OCI-M2 (cell line): ENCODE measurements around the gene TMEM200C.

Experiments
- DNase-seq: peaks from one replicate; lab custom pipeline; 2025; ENCODE audit not compliant: unreplicated experiment; lab: John Stamatoyannopoulos, UW

The TMEM200C gene

DNA sequence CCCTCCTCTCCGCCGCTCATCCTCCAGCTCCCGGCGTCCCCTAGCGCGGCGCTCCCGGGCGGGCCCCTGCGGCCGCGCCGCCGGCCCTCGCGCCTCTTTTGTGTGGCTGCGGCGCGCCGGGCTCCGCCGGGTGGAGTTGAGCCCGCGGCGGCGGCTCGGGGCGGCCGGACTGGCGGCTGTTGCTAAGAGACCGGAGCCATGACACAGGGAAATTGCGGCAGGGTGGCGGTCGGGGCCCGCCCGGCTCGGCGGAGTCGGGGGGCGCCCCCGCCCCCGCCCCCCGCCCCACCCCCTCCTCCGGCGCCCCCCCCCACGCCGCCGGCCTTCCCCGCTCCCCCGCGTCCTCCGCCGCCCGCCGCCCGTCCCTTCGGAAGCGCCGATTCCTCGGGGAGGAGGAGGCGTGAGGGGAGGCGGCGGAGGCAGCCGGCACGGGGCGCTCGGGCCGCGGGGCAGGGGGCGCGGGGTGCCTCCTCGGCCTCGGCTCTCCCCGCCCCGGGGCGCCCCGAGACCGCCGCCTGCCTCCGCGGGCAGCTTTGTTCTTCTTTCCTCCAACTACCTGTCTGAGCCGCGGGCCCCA is at the start of gene TMEM200C:
Gene TMEM200C (minus strand): TSS at position 224 of the 577 bp plus-strand sequence. CDS start 3,459 bp downstream, outside the sequence.
- no peak for DNase-seq

DNA sequence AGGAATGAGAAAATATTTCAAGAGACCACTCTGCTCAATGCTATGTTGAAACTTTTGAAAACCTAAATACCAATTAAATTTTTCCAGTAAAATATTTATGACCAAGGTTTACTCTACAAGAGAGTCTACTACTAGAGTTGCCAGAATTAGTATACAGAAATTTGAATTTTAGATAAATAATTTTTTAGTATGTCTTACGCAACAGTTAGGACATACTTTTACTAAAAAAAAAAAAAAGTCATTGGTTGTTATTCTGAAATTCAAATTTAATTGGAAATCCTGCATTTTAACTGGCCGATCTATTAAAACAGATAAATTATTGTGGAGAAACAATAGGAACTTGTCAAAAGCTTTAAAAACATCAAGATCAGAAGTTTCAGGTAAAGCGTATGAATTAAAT is 49.1 kb upstream of the TMEM200C start:
- DNase-seq, result no peak

DNA sequence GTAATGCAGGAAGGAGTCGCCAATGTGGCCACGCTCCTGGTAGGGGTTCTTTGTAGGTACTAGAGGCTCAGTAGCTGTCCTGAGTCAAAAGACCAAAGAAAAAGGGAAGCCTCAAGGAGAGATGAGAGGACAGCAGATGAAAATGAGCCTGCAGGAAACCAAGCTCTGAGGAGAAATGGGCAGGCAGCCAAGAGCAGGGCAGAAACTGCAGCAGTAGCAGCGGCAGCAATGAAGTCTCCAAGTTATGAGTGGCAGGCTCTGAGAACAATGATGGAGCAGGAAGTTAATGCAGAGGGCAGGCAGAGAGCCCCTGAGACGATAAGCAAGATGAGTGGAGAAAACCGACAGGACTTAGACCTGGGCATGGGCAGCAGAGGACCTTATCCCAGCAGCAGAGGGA is 48.2 kb upstream of the TMEM200C start:
- no peak for DNase-seq

DNA sequence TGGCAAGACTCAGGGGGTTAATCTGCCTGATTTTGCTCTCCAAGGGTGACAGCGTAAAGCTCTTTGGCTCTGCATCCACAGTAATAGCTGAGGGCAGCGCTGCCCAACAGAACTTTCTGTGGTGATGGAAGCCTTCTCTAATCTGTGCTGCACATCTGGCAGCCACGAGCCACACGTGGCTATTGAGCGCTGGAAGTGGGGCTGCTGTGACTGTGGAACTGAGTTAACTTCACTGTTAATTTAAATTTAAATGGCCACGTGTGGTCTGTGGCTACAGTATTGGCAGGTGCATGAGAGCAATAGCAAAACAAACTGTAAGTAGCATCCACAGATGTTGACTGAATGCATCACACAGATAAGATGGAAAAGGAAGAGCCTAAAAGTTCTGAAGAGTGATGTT is 47.3 kb upstream of the TMEM200C start:
- DNase-seq, result no peak

DNA sequence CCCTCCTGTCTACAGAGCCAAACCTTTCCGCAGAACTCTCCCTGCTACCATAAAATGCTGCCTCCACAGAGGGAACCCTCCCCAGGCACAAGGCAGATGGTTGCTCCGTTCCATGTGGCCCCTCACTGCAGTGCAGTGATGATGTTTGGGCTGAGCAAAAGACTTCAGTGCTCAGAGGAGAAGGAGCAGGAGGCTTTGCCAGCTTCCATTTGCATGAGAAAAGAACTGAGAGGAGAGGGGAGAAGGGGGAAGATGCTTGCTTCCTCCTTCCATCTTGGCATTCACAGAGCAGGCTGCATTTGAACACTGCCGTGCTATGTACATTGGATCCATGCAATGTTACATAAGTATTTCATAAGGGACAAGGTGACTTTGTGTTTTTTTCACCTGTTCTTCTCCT is 46.6 kb upstream of the TMEM200C start:
- no peak for DNase-seq

DNA sequence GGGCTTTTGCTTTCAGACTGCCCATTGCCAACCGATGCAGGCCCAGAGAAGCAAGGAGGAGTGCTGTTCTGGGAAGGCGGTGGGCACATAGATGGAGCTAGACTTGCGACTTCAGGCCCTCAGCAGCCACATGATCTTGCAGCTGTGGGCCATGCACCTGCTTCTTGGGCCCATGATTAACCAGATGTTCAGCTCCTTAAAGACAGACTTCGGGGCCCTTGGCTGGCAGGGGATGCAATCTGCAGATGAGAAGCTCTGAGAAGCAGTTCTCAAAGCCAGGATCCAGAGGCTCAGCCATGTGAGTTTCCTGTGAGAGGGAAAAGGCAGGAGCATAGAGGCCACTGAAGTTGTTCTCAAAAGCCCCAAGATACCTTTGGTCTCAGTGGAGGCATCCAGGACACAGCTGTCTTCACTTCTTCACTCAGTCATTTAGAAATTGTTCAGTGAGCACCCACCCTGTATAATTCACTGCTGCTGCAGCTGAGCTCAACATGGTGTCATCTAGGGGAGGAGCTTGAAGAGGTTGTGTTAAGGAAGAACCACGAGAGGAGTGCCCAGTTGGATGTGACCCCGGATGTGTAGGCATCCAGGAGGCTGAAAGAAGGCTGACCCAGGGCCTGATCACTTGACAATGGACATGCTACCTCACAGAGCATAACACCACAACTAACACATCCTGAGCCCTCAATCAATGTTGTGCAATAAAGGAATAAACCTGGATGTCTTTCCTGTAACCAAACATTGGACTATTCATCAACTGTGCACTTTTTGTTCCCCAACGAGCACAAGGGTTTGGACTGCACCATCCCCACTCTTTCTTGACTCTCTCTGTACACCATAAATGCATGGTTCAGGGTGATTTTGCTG is 44.7 kb upstream of the TMEM200C start:
- no peak for DNase-seq

DNA sequence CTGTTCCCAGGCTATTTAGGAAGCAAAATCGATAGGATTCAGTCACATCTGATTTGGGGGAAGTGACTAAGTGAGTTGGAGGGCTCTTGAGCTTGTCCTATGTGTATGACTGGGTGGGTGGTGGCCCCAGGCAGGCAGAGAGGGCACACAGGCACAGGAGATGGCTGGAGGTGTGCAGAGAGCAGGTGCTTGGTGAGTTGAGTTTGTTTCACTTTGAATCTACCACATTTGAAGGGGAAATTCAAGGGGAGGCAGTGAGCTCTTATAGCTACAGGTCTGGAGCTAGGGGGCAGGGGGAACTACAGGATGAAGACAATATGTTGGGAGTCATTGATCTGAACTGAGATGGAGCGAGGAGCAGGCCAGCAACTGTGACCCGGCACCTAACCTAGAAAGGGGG is 42.5 kb upstream of the TMEM200C start:
- no peak for DNase-seq

DNA sequence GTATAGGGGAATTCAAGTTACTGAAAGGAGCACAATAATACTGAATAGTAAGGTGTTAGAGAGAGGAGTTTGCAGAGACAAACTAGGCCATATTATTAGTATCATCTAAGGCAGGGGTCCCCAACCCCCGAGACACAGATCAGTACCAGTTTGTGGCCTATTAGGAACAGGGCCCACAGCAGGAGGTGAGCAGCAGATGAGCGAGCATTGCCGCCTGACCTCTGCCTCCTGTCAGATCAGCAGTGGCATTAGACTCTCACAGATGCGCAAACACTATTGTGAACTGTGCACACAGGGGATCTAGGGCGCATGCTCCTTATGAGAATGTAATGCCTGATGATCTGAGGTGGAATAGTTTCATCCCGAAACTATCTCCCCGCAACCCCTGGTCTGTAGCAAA is 41.8 kb upstream of the TMEM200C start:
- DNase-seq, result no peak

DNA sequence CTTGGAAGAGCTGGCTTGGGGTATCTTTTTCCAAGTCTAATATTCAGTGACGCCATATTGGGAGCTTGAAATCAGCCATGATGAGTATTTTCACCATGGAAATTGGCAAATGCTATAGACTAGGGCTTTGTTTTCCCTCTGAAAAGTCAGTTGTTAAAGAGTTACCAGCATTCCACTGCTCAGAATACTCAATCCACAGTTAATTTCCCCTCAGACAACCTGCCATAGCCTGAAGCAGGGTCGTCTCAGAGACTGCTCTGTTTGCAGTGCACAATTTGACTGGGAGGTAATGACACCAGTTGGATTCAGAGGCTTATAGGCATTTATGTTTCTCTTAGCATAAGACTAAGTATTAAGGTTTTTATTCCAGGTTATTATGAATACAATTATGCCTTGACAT is 35.5 kb upstream of the TMEM200C start:
- DNase-seq, result no peak

DNA sequence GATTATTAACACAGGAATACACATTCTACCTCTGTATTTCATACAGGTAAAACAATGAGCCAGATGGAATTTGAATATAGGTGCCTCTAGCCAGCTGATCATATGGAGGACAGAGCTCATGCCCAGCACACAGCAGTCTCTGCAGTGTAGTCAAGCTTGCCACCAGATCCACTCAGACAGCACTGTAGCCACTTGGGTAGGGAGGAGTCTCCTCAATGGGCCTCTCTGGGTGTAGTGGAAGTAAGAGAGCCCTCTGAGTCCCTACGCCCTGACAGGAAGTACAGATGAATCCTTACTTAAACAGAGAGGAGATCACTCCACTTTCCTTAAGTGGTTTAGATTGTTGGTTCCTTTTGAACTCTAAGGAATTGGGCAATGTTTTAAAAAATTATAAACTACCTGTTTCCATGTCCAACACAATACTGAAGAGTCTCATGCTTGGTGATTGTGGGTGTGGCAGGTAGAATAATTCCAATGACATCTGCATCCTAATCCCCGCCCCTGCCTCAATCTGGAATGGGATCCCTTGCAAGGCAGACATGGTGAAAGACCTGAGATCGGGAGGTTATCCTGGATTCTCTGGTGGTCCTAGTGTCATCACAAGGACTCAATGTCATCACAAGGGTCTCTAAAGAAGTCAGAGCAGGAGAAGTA is 23.0 kb upstream of the TMEM200C start:
- DNase-seq, result no peak

DNA sequence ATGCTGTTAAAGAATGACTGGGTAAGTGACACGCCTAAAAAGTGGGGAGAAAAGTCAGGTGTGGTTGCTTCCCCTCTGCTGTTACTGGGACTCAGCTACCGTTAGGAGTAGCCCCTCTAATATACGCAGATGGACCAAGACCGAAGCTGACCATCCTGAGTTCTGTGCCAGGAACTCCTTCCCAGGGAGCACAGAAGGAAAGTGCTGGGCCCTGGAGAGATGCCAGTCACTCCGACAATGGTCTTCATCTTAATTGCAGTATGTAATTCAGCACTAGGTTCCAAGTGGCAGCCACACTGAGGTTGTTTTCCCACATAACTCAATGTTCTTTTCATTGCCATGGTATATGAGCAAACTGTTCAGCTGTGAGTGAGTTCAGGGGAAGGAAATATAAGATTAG is 19.6 kb upstream of the TMEM200C start:
- no peak for DNase-seq

DNA sequence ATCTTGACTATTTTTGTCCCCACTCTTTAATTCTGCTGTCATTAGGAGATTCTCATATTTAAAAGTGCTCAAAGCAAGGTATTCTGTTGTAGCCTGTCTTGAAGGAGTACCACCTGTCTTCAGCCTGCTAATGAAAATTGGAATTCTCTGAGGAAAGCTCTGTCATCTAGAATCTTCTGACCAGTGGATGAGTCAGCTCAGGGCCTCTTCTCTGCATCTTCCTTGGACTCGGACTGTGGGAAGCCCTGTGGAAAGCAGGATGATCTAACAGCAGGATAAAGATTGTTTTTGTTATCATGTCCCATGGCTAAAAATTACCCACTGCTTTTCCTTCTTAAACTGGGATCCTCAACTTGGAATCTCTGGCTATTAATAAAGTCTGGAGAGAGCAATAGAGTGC is 18.7 kb upstream of the TMEM200C start:
- no peak for DNase-seq

DNA sequence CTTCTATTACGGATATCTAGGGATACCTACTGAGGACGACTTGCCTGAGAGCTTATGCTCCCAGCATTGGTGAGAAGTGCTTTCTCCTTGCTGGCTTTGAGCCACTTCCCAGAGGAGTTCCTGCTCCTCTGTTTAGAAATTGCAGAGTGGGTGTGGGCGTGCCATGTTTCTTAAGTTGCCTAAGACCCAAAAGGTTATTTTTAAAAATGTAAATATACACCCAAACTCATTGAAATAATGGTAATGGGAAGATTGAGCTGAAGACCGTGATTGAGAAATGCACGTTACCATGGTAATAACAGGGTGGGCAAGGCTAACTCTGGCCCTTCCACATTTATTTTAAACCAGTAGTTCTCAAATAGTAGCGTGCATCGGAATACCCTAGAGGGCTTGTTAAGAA is 17.2 kb upstream of the TMEM200C start:
- DNase-seq, result no peak

DNA sequence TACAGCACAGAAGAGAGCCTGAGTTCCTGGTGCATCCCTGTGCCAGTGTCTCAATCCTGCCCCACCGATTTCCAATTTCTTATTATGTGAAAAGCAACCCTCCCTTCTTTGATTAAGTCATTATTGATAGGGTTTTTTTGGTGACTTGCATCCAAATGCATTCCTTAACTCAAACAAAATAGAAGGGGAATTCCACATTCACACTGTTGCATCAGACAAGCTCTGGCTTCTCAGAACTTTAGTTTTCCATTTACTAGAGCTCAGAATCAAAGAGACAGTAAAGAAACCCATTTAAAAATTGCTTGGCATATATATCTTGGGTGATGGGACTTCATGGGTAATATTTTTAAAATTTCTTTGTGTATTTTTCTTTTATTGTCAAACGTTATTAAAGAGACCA is 13.8 kb upstream of the TMEM200C start:
- DNase-seq, result no peak

DNA sequence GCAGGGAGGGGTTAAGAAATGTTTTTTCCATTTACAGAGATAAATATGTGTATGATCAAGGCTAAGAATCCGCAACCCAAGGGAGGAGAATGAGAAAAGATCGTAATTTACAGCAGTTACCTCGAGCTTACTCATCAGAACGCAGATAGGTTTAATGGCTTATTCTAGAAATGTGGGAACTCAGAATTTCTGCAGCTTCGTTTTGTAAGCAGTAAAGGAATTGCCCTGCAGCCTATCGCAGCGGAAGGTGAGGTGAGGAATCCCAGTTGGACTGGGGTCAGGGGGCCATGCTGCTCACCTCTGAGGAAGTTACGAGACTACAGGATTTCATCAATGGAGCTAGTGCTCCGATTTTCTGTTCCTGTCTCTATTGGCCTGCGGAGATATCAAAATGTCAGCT is 8.1 kb upstream of the TMEM200C start:
- DNase-seq, result no peak

DNA sequence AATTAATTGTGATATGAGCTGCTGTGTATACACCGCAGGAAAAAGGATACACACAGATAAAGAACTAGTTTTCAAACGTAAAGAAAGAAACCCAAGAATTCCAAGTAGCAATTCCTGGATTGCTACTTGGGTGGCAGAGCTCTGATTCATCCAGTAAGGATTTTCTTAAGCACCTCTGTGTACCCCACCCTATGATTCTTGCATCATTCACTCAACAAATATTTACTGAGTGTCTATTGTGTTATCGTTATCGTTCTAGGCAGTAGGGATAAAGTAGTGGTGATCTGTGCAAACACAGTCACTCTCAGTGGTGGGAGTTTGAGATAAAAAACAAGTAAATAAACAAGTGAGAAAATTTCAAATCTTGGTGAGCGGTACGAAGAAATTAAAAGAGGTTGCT is 4.9 kb upstream of the TMEM200C start:
- no peak for DNase-seq

DNA sequence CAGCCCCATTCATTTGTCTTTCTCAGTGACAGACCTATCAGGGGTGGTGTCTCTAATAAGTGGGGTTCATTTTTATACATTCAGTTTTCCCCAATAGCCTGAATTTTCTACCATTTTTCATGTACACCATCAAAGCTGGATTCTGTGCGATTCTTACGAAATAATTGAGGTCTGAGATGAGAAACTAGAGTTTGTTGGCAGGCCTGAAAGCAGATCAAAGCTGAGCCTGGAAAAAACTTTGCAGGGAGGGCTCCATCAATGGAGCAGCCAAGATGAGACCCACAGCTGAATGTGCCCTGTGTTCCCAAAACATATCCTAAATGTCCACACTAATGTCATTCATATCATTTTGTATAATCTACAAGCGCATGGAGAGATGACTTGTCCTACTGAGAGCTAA is 4.5 kb upstream of the TMEM200C start:
- DNase-seq, result no peak

DNA sequence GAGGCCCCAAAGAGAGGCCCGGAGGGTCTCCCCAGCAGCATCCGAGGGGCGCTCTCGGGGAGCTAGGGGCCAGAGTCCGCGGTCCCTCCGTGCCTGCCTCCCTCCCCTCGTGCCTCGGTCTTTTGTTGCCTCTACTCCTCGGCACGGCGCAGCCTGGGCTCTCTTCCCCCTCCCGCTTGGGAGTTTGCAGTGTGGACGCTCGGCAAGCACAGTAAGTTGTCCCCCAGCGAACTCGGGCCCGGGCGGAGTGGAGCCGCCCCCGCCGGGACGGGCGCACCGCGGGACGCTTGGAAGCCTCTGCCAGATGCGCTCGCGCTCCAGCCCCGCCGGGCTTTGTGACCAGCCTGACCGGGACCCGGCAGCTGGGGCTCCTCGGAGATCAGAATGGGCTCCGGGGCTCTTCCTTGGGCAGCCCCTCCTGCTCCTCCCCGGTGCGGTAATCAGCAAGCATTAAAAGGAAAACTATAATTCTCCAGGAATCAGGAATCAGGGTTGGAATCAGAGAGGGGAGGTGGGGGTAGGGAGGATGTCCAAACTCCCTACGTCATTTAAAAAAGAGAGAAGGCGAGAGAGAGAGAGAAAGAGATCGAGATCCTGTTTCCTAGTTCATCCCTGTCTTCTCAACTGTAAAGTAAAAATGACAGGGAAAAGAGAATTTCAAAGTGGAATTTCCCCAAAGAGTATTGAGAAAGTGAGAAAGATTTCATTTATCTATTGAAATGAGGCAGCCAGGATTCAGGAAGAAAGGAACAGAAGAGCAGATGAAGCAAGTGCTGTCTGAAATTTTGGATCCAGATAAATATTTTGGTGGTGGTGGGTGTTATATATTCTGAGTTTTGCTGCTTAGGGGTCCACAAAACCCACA is 786 bp upstream of the TMEM200C start:
- no peak for DNase-seq

DNA sequence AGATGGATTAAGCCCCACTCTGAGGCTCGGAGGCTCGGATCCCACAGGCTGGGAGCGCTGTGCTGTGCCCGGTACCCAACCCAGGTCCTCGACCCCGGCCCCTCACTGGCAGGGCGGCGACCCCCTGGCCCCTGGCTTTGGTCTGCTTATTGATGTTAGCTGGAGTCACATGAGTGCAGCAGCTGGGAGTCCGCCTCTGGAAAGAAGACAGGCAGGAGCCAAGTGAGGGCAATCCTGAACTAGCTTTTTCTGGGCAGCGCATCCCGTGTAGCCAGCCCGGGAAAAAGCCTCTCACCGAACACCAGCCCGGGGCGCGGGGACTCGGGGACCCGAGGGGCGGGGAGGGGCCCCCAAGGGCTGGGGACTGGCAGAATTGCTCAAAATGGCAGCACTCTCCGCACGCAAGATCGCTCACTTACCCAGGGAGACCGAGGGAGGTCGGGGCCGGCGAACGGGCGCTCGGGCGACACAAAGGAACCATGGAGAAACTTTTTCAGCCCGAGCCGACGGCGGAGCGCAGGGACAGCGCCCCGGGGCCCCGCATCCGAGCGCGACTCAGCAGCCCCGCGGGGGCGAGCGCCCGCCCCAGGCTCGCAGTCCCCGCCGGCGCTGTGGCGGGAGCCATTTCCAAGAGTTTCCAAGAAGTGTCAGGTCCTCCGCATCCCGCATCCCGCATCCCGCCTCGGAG is 567 bp downstream of the TMEM200C start:
- no peak for DNase-seq

DNA sequence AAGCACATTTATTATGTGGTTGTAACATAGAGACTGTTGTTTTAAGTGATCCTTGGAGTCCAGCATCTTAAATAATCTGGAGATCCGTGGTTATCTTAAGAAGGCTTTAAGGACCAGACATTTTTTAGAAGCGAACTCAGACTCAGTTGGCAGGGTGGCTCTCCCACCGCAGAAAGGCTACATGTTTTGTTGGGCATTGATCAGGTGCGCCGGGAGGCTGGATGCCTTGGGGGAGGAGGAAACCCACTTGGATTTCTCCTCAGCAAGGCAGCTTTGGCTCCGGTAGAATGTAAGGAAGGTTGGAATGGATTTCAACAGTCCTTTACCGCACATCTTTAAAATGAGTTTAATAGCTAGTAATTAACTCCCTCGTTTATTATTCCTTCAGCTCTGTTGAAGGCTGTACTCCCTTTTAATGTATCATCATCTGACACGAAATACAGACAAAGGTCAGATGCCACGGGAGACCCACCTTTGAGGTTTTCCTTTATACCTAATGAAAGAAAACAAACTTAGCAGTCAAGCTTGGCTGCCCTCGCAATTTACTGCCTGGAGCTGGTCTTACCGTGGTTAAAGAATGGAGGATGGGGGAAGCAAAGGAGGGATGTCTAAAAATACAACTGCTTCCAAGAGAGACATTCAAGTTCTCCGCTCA is 1.2 kb downstream of the TMEM200C start:
- DNase-seq, result no peak
